ENCODE measurements around the gene NFS1.
A peak's percentile ranks its signal among the peaks of the same experiment; 100 is the strongest.

- TF ChIP-seq CTCF (IDR thresholded peaks at IDR 0.05; ENCODE audit: low read depth, low read length, missing input control) (peak; percentile 7), FOXA1 (IDR thresholded peaks at IDR 0.05) (no peak), MAX (IDR thresholded peaks at IDR 0.05) (no peak), YY1 (IDR thresholded peaks at IDR 0.05) (peak; percentile 72), RXRA (IDR thresholded peaks at IDR 0.05) (no peak), GABPA (IDR thresholded peaks at IDR 0.05 in 1 of 2, conservative IDR thresholded peaks at IDR 0.05 in 1 of 2) (peak; percentile 85 to 96), REST (IDR thresholded peaks at IDR 0.05) (no peak), RAD21 (IDR thresholded peaks at IDR 0.05) (peak in 1 of 2 donors; percentile 49), JUND (IDR thresholded peaks at IDR 0.05) (no peak), ATF3 (IDR thresholded peaks at IDR 0.05) (no peak), TAF1 (conservative IDR thresholded peaks at IDR 0.05) (no peak), HNF4G (IDR thresholded peaks at IDR 0.05) (no peak), SP1 (IDR thresholded peaks at IDR 0.05) (no peak), ZBTB33 (IDR thresholded peaks at IDR 0.05) (no peak)
Measured at GRCh38 chr20:35699127-35699956, at the start of gene NFS1, which contains the start of gene ROMO1.

All from liver (tissue), 3 donors.